ENCODE data around the gene ATP6V1C2. TPM values are rescaled to one million over a fixed set of nuclear protein-coding genes. Genes with fewer than 3 reads are reported as not detected.

ATP6V1C2 gene
- total RNA-seq, 1 experiment from 2014 or later = 2.0 TPM

DNA sequence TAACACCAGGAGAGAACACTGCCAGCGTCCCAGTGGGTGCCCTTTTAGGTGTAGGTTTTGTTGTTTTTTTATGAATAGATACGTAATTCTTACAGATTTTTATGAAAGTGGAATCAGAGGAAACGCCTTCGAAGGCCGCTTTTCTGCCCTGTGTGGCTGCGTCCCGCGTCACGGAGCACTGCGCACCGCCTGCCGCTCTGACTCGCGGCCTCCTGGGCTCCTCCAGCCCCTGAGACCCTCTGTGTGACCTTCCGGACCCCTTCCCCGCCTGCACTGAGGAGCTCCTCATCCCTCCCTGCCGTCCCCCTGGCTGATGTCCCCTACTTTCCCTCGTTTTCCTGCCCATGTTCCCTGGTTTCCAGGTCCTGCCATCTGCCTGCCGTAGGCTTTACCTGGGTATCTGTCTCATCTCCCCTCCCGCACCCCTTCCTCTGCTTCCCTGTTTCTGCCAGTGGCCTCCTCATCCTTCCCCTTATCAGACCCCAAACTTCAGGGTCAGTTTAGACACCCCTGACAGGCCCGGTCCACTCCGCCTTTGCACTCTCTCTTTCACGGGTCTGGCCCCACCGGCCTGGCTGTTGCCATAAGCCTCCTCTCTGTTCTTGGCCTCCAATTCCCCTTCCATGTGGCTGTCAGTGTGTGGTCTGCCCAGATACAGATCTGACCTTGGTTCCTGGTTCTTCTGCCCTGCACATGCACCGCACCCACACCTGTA, 58.5 kb downstream of the ATP6V1C2 start:
- peaks cover 29 to 30% of the 10 kb centered on the region in 2 experiments; a peak in 3 of 4 replicates for H3K36me3 ChIP-seq (ENCODE audit: control insufficient read depth in 1 of 2, insufficient read depth in 2 of 2, low read length in 2 of 2)
- ChIA-PET CTCF (no interaction called here), RAD21 (ENCODE audit: low non-redundant PET in 1 of 2, low total read pairs in 2 of 2, uncharacterized antibody in 2 of 2, unreplicated experiment in 2 of 2) (no interaction called here), POLR2A (no interaction called here)
- no TSS peak for BruUV-seq (replicated peaks)
- H3K9me2 ChIP-seq (ENCODE audit: insufficient read depth) = no peaks in the 10 kb centered on the region
- no peaks in the 10 kb centered on the region for H4K20me1 ChIP-seq (ENCODE audit: insufficient read depth)
- H3K9ac ChIP-seq (ENCODE audit: low read length) = no peak overlapping the region
- no peak for DNase-seq (ENCODE audit: low read depth, low spot score)
- intact Hi-C loops (cut with micrococcal nuclease) = no loop called here
- no peak for ATAC-seq
- no peaks in the 10 kb centered on the region for H3K27me3 ChIP-seq (ENCODE audit: insufficient read depth, low read length)
- no peak overlapping the region for H3K27ac ChIP-seq (ENCODE audit: low read depth, low read length)
- no peak overlapping the region for H3K4me3 ChIP-seq (replicated peaks in 1 of 2; ENCODE audit: low read depth in 1 of 2, low read length in 2 of 2)
- TF ChIP-seq, protein P1, sequence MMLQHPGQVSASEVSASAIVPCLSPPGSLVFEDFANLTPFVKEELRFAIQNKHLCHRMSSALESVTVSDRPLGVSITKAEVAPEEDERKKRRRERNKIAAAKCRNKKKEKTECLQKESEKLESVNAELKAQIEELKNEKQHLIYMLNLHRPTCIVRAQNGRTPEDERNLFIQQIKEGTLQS (IDR thresholded peaks at IDR 0.05) = no peak
- no peak for TF ChIP-seq CBX3 (IDR thresholded peaks at IDR 0.05; ENCODE audit: low read depth)
- no peak for TF ChIP-seq CEBPB (IDR thresholded peaks at IDR 0.05; ENCODE audit: low read depth)
- TF ChIP-seq, protein P2, sequence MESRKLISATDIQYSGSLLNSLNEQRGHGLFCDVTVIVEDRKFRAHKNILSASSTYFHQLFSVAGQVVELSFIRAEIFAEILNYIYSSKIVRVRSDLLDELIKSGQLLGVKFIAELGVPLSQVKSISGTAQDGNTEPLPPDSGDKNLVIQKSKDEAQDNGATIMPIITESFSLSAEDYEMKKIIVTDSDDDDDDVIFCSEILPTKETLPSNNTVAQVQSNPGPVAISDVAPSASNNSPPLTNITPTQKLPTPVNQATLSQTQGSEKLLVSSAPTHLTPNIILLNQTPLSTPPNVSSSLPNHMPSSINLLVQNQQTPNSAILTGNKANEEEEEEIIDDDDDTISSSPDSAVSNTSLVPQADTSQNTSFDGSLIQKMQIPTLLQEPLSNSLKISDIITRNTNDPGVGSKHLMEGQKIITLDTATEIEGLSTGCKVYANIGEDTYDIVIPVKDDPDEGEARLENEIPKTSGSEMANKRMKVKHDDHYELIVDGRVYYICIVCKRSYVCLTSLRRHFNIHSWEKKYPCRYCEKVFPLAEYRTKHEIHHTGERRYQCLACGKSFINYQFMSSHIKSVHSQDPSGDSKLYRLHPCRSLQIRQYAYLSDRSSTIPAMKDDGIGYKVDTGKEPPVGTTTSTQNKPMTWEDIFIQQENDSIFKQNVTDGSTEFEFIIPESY (IDR thresholded peaks at IDR 0.05; ENCODE audit: extremely low read depth, insufficient replicate concordance, low read length) = no peak
- TF ChIP-seq SIN3A (IDR thresholded peaks at IDR 0.05; ENCODE audit: low read depth) = no peak
- no peak for TF ChIP-seq SP1 (IDR thresholded peaks at IDR 0.05; ENCODE audit: low read depth)
- TF ChIP-seq EGR1 (IDR thresholded peaks at IDR 0.05; ENCODE audit: low read depth) = no peak
- no peak for TF ChIP-seq ELF1 (IDR thresholded peaks at IDR 0.05; ENCODE audit: borderline replicate concordance, low read depth)
- TF ChIP-seq TCF7L2 (IDR thresholded peaks at IDR 0.05; ENCODE audit: borderline replicate concordance, extremely low read depth, insufficient read depth, insufficient read length) = no peak
- TF ChIP-seq EZH2phosphoT487 (IDR thresholded peaks at IDR 0.05; ENCODE audit: borderline replicate concordance) = no peak
- TF ChIP-seq, protein P3, sequence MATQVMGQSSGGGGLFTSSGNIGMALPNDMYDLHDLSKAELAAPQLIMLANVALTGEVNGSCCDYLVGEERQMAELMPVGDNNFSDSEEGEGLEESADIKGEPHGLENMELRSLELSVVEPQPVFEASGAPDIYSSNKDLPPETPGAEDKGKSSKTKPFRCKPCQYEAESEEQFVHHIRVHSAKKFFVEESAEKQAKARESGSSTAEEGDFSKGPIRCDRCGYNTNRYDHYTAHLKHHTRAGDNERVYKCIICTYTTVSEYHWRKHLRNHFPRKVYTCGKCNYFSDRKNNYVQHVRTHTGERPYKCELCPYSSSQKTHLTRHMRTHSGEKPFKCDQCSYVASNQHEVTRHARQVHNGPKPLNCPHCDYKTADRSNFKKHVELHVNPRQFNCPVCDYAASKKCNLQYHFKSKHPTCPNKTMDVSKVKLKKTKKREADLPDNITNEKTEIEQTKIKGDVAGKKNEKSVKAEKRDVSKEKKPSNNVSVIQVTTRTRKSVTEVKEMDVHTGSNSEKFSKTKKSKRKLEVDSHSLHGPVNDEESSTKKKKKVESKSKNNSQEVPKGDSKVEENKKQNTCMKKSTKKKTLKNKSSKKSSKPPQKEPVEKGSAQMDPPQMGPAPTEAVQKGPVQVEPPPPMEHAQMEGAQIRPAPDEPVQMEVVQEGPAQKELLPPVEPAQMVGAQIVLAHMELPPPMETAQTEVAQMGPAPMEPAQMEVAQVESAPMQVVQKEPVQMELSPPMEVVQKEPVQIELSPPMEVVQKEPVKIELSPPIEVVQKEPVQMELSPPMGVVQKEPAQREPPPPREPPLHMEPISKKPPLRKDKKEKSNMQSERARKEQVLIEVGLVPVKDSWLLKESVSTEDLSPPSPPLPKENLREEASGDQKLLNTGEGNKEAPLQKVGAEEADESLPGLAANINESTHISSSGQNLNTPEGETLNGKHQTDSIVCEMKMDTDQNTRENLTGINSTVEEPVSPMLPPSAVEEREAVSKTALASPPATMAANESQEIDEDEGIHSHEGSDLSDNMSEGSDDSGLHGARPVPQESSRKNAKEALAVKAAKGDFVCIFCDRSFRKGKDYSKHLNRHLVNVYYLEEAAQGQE (IDR thresholded peaks at IDR 0.05; ENCODE audit: low read depth) = no peak
- TF ChIP-seq ZFX (IDR thresholded peaks at IDR 0.05) = no peak
- no peak for TF ChIP-seq POLR2A (IDR thresholded peaks at IDR 0.05; ENCODE audit: borderline replicate concordance, extremely low read depth, insufficient read depth, insufficient read length)
- H2AFZ ChIP-seq (ENCODE audit: low read depth, low read length, poor library complexity, severe bottlenecking) = no peak overlapping the region
- H3K9me3 ChIP-seq (ENCODE audit: control insufficient read depth in 1 of 2, insufficient read depth in 1 of 2, low read depth in 1 of 2, low read length in 2 of 2) = no peaks in the 10 kb centered on the region
- no peak overlapping the region for H3K4me2 ChIP-seq (ENCODE audit: low read length)
- H3K79me2 ChIP-seq (ENCODE audit: insufficient read depth, low read length) = peaks cover 17% of the 10 kb centered on the region; the same call in 1 of the 2 replicates
- no peaks in the 10 kb centered on the region for H3K4me1 ChIP-seq (ENCODE audit: control insufficient read depth in 1 of 2, insufficient read depth in 2 of 2, low read length in 2 of 2)

Measured in HCT116 (cell line).